Measurements from ENCODE around the gene JPH4. TPM values are rescaled to one million over a fixed set of nuclear protein-coding genes. Genes with fewer than 3 reads are reported as not detected.

JPH4 gene
- total RNA-seq, 1 donor from 2014 or later, result 3.2 TPM

GRCh38 chr14:23624830-23625404 lies 46.3 kb upstream of the JPH4 start:
- Histone ChIP-seq H4K20me1 (ENCODE audit: low read depth) (no peaks in the 10 kb centered on the region), H3K4me2 (no peak overlapping the region), H3K9ac (no peak overlapping the region), H2AFZ (replicated peaks) (no peak overlapping the region), H3K36me3 (no peaks in the 10 kb centered on the region), H3K4me3 (no peak overlapping the region), H3K27me3 (no peaks in the 10 kb centered on the region), H3K27ac (no peak overlapping the region), H3K79me2 (ENCODE audit: low read depth) (no peaks in the 10 kb centered on the region), H3F3A (ENCODE audit: low read depth) (no peaks in the 10 kb centered on the region), H3K4me1 (no peaks in the 10 kb centered on the region), H3K9me3 (ENCODE audit: low read depth) (peaks cover 26% of the 10 kb centered on the region)
- Mint-ChIP-seq H3K27me3 (ENCODE audit: insufficient read depth, low read depth) (peaks cover 2% of the 10 kb centered on the region), H3K4me3 (no peak overlapping the region), H3K27ac (no peak overlapping the region), H3K4me1 (no peaks in the 10 kb centered on the region), H3K9me3 (peaks cover 17% of the 10 kb centered on the region), H3K36me3 (no peaks in the 10 kb centered on the region)
- DNase-seq (ENCODE audit: low spot score), result no peak
- TF ChIP-seq, protein P1, sequence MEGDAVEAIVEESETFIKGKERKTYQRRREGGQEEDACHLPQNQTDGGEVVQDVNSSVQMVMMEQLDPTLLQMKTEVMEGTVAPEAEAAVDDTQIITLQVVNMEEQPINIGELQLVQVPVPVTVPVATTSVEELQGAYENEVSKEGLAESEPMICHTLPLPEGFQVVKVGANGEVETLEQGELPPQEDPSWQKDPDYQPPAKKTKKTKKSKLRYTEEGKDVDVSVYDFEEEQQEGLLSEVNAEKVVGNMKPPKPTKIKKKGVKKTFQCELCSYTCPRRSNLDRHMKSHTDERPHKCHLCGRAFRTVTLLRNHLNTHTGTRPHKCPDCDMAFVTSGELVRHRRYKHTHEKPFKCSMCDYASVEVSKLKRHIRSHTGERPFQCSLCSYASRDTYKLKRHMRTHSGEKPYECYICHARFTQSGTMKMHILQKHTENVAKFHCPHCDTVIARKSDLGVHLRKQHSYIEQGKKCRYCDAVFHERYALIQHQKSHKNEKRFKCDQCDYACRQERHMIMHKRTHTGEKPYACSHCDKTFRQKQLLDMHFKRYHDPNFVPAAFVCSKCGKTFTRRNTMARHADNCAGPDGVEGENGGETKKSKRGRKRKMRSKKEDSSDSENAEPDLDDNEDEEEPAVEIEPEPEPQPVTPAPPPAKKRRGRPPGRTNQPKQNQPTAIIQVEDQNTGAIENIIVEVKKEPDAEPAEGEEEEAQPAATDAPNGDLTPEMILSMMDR (IDR thresholded peaks at IDR 0.05), result no peak
- TF ChIP-seq EZH2 (IDR thresholded peaks at IDR 0.05), result no peak
- TF ChIP-seq EZH2phosphoT487 (IDR thresholded peaks at IDR 0.05), result no peak

DNA sequence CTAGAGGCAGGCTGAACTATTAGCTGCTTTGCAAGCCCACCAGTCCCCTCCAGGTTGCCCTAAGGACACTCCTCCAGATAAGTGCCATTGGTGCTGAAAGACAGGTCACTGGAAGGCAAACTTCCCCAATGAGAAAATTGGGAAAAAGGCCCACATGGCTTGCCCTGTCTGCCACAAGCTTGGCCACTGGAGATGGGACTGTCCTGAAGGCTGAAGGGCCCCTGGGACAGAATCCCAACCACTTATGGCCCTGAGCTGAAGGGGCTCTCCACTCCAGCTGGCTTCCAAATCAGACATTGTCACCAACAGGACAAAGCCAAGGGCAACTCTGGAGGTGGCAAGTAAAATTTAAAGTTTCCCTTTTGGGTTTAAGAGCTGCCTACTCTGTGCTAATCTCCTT lies 45.4 kb upstream of the JPH4 start:
- no peak overlapping the region for H3K27ac Mint-ChIP-seq
- Histone ChIP-seq H3K36me3 (no peaks in the 10 kb centered on the region), H2AFZ (replicated peaks) (no peak overlapping the region), H3F3A (ENCODE audit: low read depth) (no peaks in the 10 kb centered on the region), H3K27ac (no peak overlapping the region), H3K79me2 (ENCODE audit: low read depth) (no peaks in the 10 kb centered on the region), H3K4me3 (no peak overlapping the region), H3K9me3 (ENCODE audit: low read depth) (peaks cover 26% of the 10 kb centered on the region), H3K9ac (no peak overlapping the region), H3K4me2 (no peak overlapping the region), H3K27me3 (no peaks in the 10 kb centered on the region), H4K20me1 (ENCODE audit: low read depth) (no peaks in the 10 kb centered on the region), H3K4me1 (no peaks in the 10 kb centered on the region)
- H3K27me3 Mint-ChIP-seq (ENCODE audit: insufficient read depth, low read depth), result peaks cover 2% of the 10 kb centered on the region
- H3K9me3 Mint-ChIP-seq, result peaks cover 17% of the 10 kb centered on the region
- no peak overlapping the region for H3K4me3 Mint-ChIP-seq
- DNase-seq (ENCODE audit: low spot score), result no peak
- no peaks in the 10 kb centered on the region for H3K36me3 Mint-ChIP-seq
- no peak for TF ChIP-seq EZH2phosphoT487 (IDR thresholded peaks at IDR 0.05)
- no peak for TF ChIP-seq EZH2 (IDR thresholded peaks at IDR 0.05)
- TF ChIP-seq, protein P1 (IDR thresholded peaks at IDR 0.05), result no peak
- no peaks in the 10 kb centered on the region for H3K4me1 Mint-ChIP-seq

- no peak for DNase-seq (ENCODE audit: low spot score)
- H3K79me2 ChIP-seq (ENCODE audit: low read depth), result no peaks in the 10 kb centered on the region
- no peaks in the 10 kb centered on the region for H3F3A ChIP-seq (ENCODE audit: low read depth)
- Mint-ChIP-seq H3K9me3 (peaks cover 17% of the 10 kb centered on the region), H3K36me3 (no peaks in the 10 kb centered on the region), H3K4me3 (no peak overlapping the region), H3K4me1 (no peaks in the 10 kb centered on the region), H3K27ac (no peak overlapping the region), H3K27me3 (ENCODE audit: insufficient read depth, low read depth) (peaks cover 2% of the 10 kb centered on the region)
- no peak overlapping the region for H3K4me2 ChIP-seq
- peaks cover 26% of the 10 kb centered on the region for H3K9me3 ChIP-seq (ENCODE audit: low read depth)
- no peaks in the 10 kb centered on the region for H4K20me1 ChIP-seq (ENCODE audit: low read depth)
- H3K9ac ChIP-seq, result no peak overlapping the region
- no peaks in the 10 kb centered on the region for H3K27me3 ChIP-seq
- H3K36me3 ChIP-seq, result no peaks in the 10 kb centered on the region
- H3K27ac ChIP-seq, result no peak overlapping the region
- H3K4me3 ChIP-seq, result no peak overlapping the region
- H3K4me1 ChIP-seq, result no peaks in the 10 kb centered on the region
- TF ChIP-seq EZH2phosphoT487 (IDR thresholded peaks at IDR 0.05), result no peak
- TF ChIP-seq, protein P1 (IDR thresholded peaks at IDR 0.05), result no peak
- TF ChIP-seq EZH2 (IDR thresholded peaks at IDR 0.05), result no peak
- no peak overlapping the region for H2AFZ ChIP-seq (replicated peaks)
Observed at GRCh38 chr14:23622990-23623389, 44.4 kb upstream of the JPH4 start.
